HCT116 (cell line): ENCODE results near the gene CFAP54. TPM values are rescaled to one million over a fixed set of nuclear protein-coding genes. Genes with fewer than 3 reads are reported as not detected.

Experiments
- ATAC-seq: fragments of 200-7000 bp; cut with Tn5 transposase; 2 replicates; pipeline ENCODE4 v1.9.1; 2020; ENCODE audit warnings: mild to moderate bottlenecking, moderate library complexity
- BruUV-seq: library from RNA; stranded (reverse); fragments of 400-500 nt; replicated peaks from 2 replicates; lab custom pipeline; 2021; lab: Mats Ljungman, UMichigan
- CTCF ChIA-PET: fragments of 300-600 bp; sonication (Branson Sonifier 250); formaldehyde crosslinking; loops from one replicate; lab custom pipeline; 2021; ENCODE audit warnings: antibody characterized with exemption; lab: Charles Lee
- POLR2A ChIA-PET: fragments of 300-600, 350-600 bp; sonication (Branson Sonifier 250); formaldehyde crosslinking; loops from one replicate; lab custom pipeline; 2021; ENCODE audit warnings: antibody characterized with exemption; lab: Charles Lee
- RAD21 ChIA-PET, 2 experiments: fragments of 300-600 bp; sonication (Branson Sonifier 250); formaldehyde crosslinking; loops; one replicate each; lab custom pipeline; 2023; ENCODE audit warnings: low total read pairs in 2 of 2; ENCODE audit not compliant: uncharacterized antibody in 2 of 2, unreplicated experiment in 2 of 2, low non-redundant PET in 1 of 2; lab: Charles Lee
- DNase-seq: peaks from one replicate; pipeline ENCODE4 v3.0.0-alpha.2; 2010; ENCODE audit warnings: low read depth, low spot score
- H2AFZ ChIP-seq: fragments of 200-600 bp; shearing (Covaris generic), sonication (generic); 2 replicates; pipeline ENCODE4 v1.6.1; 2017; ENCODE audit warnings: low read depth, mixed run types, mixed read lengths, antibody characterized with exemption, low read length; ENCODE audit not compliant: poor library complexity, severe bottlenecking
- H3K27ac ChIP-seq: 2 replicates; pipeline ENCODE4 v1.5.1; 2012; ENCODE audit warnings: low read depth, low read length
- H3K27me3 ChIP-seq: fragments of 200-600 bp; sonication (generic); 2 replicates; pipeline ENCODE4 v1.6.1; 2016; ENCODE audit warnings: mixed run types, low read length, mixed read lengths; ENCODE audit not compliant: insufficient read depth
- H3K36me3 ChIP-seq, 2 experiments: fragments of 200-500 bp in 1 of 2; fragments of 200-600 bp in 1 of 2; sonication (Bioruptor generic) in 1 of 2; sonication (generic) in 1 of 2; 2 replicates each; pipeline versions ENCODE4 v1.5.1 to v1.6.1; 2014 to 2016; ENCODE audit warnings: low read length in 2 of 2, inconsistent platforms in 1 of 2, mixed read lengths in 1 of 2, mixed run types in 1 of 2; ENCODE audit not compliant: insufficient read depth in 2 of 2, control insufficient read depth in 1 of 2
- H3K4me1 ChIP-seq, 2 experiments: fragments of 200-600 bp in 1 of 2; sonication (generic) in 1 of 2; 2 replicates each; pipeline versions ENCODE4 v1.5.1 to v1.6.1; 2012 to 2017; ENCODE audit warnings: low read length in 2 of 2, inconsistent platforms in 1 of 2, mild to moderate bottlenecking in 1 of 2, mixed read lengths in 1 of 2, mixed run types in 1 of 2, moderate library complexity in 1 of 2; ENCODE audit not compliant: insufficient read depth in 2 of 2, control insufficient read depth in 1 of 2
- H3K4me2 ChIP-seq: fragments of 200-600 bp; sonication (generic); 2 replicates; pipeline ENCODE4 v1.6.1; 2017; ENCODE audit warnings: mixed run types, low read length, mixed read lengths
- H3K4me3 ChIP-seq, 2 experiments: fragments of 200-600 bp in 1 of 2; sonication (generic) in 1 of 2; replicated peaks in 1 of 2; 2 replicates each; pipeline ENCODE4 v1.5.1; 2011 to 2016; ENCODE audit warnings: low read length in 2 of 2, control low read depth in 1 of 2, low read depth in 1 of 2, mild to moderate bottlenecking in 1 of 2, mixed read lengths in 1 of 2, mixed run types in 1 of 2
- H3K79me2 ChIP-seq: fragments of 200-600 bp; sonication (generic); 2 replicates; pipeline ENCODE4 v1.6.1; 2017; ENCODE audit warnings: mild to moderate bottlenecking, mixed run types, low read length, moderate library complexity, mixed read lengths; ENCODE audit not compliant: insufficient read depth
- H3K9ac ChIP-seq: fragments of 200-600 bp; sonication (generic); 2 replicates; pipeline ENCODE4 v1.6.1; 2016; ENCODE audit warnings: low read length, mixed read lengths
- H3K9me2 ChIP-seq: fragments of 200-600 bp; sonication (generic), shearing (Covaris generic); 2 replicates; pipeline ENCODE4 v1.6.1; 2017; ENCODE audit warnings: mixed run types, mild to moderate bottlenecking, moderate library complexity; ENCODE audit not compliant: insufficient read depth
- H3K9me3 ChIP-seq, 2 experiments: fragments of 200-500 bp in 1 of 2; fragments of 200-600 bp in 1 of 2; sonication (Bioruptor generic) in 1 of 2; sonication (generic) in 1 of 2; 2 replicates each; pipeline ENCODE4 v1.6.1; 2014 to 2017; ENCODE audit warnings: low read length in 2 of 2, mixed read lengths in 2 of 2, inconsistent platforms in 1 of 2, low read depth in 1 of 2, mild to moderate bottlenecking in 1 of 2, mixed run types in 1 of 2, moderate library complexity in 1 of 2; ENCODE audit not compliant: control insufficient read depth in 1 of 2, insufficient read depth in 1 of 2
- H4K20me1 ChIP-seq: fragments of 200-600 bp; sonication (generic), shearing (Covaris generic); 2 replicates; pipeline ENCODE4 v1.6.1; 2017; ENCODE audit warnings: mixed run types, mild to moderate bottlenecking, moderate library complexity; ENCODE audit not compliant: insufficient read depth
- CEBPB ChIP-seq: IDR thresholded peaks from 2 replicates; pipeline ENCODE4 v1.6.1; 2012; ENCODE audit warnings: low read depth
- CTCF ChIP-seq, 3 experiments: fragments of 200-600 bp in 1 of 3; sonication (generic) in 1 of 3; IDR thresholded peaks in 2 of 3; conservative IDR thresholded peaks in 1 of 3; 2 replicates each; pipeline ENCODE4 v1.5.1; 2012 to 2017; ENCODE audit warnings: low read depth in 2 of 3, low read length in 2 of 3, antibody characterized with exemption in 1 of 3, borderline replicate concordance in 1 of 3, control low read depth in 1 of 3, mild to moderate bottlenecking in 1 of 3, mixed read lengths in 1 of 3, mixed run types in 1 of 3, moderate library complexity in 1 of 3; ENCODE audit not compliant: insufficient read depth in 1 of 3
- EGR1 ChIP-seq: IDR thresholded peaks from 2 replicates; pipeline ENCODE4 v1.6.1; 2012; ENCODE audit warnings: low read depth
- ELF1 ChIP-seq: IDR thresholded peaks from 2 replicates; pipeline ENCODE4 v1.6.1; 2012; ENCODE audit warnings: low read depth, borderline replicate concordance
- EZH2 ChIP-seq: fragments of 200-600 bp; sonication (generic); IDR thresholded peaks from 2 replicates; pipeline ENCODE4 v1.6.1; 2017; ENCODE audit warnings: antibody characterized with exemption, mixed run types
- EZH2phosphoT487 ChIP-seq: fragments of 200-600 bp; IDR thresholded peaks from 2 replicates; pipeline ENCODE4 v1.6.1; 2018; ENCODE audit warnings: antibody characterized with exemption, borderline replicate concordance
- FOSL1 ChIP-seq: IDR thresholded peaks from 2 replicates; pipeline ENCODE4 v1.6.1; 2012; ENCODE audit warnings: low read depth
- JUND ChIP-seq: IDR thresholded peaks from 2 replicates; pipeline ENCODE4 v1.6.1; 2012
- RAD21 ChIP-seq: IDR thresholded peaks from 2 replicates; pipeline ENCODE4 v1.6.1; 2012; ENCODE audit warnings: low read depth, mild to moderate bottlenecking
- SRF ChIP-seq: IDR thresholded peaks from 2 replicates; pipeline ENCODE4 v1.6.1; 2012; ENCODE audit warnings: low read depth
- ZFX ChIP-seq: fragments of 450-650 bp; IDR thresholded peaks from 2 replicates; pipeline ENCODE4 v1.6.1; 2017
- intact Hi-C: fragments of 100-400 bp; cut with micrococcal nuclease; formaldehyde crosslinking; loops from 2 replicates; pipeline ENCODE4 v1.10.0; 2022
- total RNA-seq: library from RNA; stranded (reverse); gene quantifications from one replicate; pipeline ENCODE4 v1.2.1, GENCODE V29; 2021; ENCODE audit not compliant: unreplicated experiment

Gene CFAP54
- total RNA-seq, 1 experiment from 2014 or later = 0.25 TPM

- H3K9me2 ChIP-seq = 0 out of 2 replicates have a peak, but pooled peaks cover 5% of the 10 kb centered on the region
- no peak overlapping the region for H3K9ac ChIP-seq
- ATAC-seq = no peak
- no peaks in the 10 kb centered on the region for H4K20me1 ChIP-seq
- no peaks in the 10 kb centered on the region for H3K79me2 ChIP-seq
- no peak for TF ChIP-seq CEBPB
- no peak for TF ChIP-seq EGR1
- TF ChIP-seq SRF = no peak
- no peak for TF ChIP-seq CTCF (IDR thresholded peaks at IDR 0.05 in 2 of 3, conservative IDR thresholded peaks at IDR 0.05 in 1 of 3; ENCODE audit: borderline replicate concordance in 1 of 3, insufficient read depth in 1 of 3, low read depth in 2 of 3, low read length in 2 of 3)
- TF ChIP-seq EZH2 = no peak
- no peak for TF ChIP-seq ELF1
- no peak for TF ChIP-seq FOSL1
- TF ChIP-seq JUND = no peak
- no peak for TF ChIP-seq EZH2phosphoT487
- TF ChIP-seq RAD21 = no peak
- no peak for TF ChIP-seq ZFX
- TF ChIP-seq, all 23 proteins: peak for 0
- no peaks in the 10 kb centered on the region for H3K9me3 ChIP-seq
- peaks cover 17 to 27% of the 10 kb centered on the region in 2 experiments for H3K4me1 ChIP-seq
- H3K4me3 ChIP-seq = no peak overlapping the region
- ChIA-PET RAD21 (no interaction called here), POLR2A (no interaction called here), CTCF (no interaction called here)
- H3K27me3 ChIP-seq = no peaks in the 10 kb centered on the region
- no peak overlapping the region for H2AFZ ChIP-seq
- intact Hi-C loops = no loop called here
- H3K27ac ChIP-seq = no peak overlapping the region
- no peaks in the 10 kb centered on the region for H3K36me3 ChIP-seq
- DNase-seq = no peak
- BruUV-seq = no TSS peak
- H3K4me2 ChIP-seq = no peak overlapping the region
These were observed 8.5 kb downstream of the CFAP54 start for GRCh38 chr12:96497855-96498254.
